CD4-positive, alpha-beta T cell treated with Interleukin-1 beta for 1 hour (primary cell): ENCODE data around the gene PCNT.
A peak's percentile ranks its signal among the peaks of the same experiment; 100 is the strongest.

Source experiments
- DNase-seq, 2 donors: peaks; one replicate each; pipeline ENCODE4 v3.0.0-alpha.2; 2020 to 2022

PCNT gene

DNA sequence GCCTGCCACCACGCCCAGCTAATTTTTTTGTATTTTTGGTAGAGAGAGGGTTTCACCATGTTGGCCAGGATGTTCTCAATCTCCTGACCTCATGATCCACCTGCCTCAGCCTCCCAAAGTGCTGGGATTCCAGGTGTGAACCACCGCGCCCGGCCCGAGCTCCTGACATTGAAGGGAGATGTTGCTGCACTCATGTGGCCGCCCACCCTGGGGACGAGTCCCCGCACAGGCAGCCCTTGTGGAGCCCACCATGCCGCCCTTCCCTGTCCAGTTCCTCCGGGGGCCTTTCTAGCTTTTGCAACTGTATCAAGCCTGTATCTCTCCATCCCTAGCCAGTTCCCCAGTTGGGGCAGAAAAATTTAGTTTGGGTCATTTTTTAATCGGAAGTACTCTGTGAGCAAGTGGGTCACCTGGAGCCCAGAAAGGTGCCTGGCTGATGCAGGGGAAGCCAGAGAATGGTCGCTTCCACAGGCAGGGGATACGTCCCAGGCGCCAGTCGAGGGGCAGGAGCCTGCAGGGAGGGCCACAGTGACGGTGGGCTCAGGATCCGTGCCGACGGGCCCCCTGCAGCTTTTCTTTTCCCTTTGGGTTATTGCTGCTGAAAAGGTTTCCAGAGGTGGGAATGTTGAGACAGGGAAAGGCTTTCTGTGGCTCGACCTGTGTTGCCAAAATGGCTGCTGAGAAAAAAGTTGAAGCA, 20.4 kb downstream of the PCNT start:
- DNase-seq: no peak

DNA sequence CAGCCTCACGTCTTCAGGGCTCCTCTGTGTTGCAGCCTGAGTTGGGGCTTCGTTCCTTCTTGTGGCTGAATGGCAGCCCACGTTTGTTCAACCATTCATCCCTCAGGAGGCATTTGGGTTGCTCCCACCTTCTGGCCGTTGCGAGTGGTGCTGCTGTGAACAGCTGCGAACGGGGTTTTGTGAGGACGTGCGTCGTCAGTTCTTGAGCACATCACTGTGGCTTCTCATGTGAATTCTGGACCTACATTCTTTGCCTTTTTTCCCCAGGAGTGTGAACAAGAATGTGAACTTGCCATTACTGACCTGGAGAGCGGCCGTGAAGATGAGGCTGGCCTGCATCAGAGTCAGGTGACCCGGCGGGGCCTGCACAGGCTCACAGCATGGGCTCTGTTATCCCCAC, 21.9 kb downstream of the PCNT start:
- no peak for DNase-seq

DNA sequence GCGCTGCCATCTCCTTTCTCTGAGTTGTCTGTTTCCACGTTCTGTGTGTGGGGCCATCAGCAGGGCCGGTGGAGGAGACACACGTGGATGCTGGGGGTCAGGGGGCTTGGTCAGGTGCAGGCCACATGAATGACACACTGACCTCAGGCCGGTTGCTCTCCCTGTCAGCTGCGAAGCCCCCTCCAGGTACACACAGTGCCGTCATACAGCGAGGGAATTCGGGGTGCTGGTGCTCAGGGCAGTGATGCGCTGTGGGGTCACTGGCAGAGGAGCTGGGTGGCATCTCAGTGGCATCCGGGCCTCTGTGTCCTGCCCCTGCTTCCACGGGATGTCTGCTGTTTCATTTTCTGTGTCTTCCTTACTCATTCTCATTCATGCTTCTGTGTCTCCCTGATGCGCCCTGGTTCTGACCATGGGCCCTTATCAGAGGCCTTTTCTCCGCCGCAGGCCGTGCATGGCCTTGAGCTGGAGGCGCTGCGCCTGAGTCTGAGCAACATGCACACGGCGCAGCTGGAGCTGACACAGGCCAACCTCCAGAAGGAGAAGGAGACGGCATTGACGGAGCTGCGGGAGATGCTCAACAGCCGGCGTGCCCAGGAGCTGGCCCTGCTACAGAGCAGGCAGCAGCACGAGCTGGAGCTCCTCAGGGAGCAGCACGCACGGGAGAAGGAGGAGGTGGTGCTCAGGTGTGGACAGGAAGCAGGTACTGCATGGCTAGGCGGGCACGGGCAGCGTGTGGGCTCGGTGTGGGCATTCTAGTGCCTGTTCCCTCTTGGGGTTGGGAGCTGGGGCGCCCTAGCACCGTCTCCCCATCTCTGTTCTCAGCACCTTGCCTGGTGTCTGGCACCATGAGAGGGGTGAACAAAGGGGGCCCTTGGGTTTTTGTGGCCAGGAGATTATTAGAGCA, 22.6 kb downstream of the PCNT start:
- no peak for DNase-seq

DNA sequence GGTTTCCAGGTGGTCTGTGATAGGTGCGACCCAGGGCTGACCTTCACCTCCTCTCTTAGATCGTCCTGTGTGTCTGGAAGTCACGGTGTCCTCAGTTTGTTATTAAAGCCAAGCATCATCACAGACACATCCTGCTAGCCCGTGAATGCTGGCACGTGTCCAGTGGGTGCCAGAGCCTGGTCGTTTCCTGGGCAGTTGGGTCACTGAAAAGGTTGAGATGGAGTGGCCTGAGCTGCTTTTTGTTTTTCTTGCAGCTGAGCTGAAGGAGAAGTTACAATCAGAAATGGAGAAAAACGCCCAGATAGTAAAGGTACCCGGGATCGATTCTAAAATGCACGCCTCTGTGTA, 23.2 kb downstream of the PCNT start:
- DNase-seq: no peak

DNA sequence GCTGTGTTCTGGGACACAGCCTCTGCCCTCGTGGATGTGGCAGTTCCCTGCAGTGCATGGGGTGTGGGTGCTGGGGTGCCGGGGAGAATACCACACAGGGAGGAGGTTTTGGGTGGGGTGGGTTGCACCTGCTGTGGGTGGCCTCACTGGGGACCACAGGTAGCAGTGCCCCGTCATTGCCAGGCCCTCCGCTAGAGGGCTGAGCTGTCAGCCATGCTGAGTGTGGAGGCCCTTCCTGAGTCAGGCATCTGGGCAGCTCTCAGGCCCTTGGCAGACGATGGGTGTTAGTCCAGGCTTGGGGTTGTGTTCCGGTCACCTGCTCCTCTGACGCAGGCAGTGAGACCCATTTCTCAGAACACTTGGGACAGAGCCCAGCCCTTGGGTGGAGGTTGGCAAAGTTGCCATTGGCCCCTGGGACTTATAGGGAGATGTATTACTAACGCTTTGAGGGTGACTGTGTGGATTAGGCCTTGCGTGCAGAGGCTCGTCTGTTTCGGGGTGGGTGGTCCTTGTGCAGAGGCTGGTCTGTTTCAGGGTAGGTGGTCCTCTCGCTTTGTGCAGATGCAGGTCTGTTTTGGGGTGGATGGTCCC, 23.9 kb downstream of the PCNT start:
- DNase-seq: no peak

DNA sequence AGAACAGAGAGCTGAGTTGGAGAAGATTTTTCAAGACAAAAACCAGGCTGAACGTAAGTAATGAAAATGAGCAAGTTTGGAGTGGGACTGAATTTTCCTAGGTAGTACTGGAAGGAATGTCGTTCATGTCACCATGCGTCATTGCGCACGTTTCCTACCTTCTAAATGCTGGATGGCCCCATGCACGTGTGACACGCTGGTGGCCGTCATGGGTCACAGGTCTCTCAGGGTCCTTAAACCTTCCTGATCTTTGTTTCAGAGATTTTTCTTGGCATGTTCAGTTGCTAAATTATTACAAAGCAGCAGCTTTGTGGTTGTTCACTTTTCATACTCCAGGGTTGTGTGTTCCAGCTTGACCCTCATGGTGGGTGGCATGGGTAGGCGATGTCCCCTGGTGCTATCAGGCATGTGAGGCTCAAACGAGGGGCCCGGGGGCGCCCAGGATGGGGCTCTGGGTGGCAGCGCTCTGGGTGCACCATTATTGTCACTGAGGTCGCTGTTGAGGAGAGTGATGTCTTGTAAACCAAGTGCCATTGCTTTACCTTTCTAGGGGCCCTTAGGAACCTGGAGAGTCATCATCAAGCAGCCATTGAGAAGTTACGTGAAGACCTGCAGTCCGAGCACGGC, 25.3 kb downstream of the PCNT start:
- DNase-seq: no peak

DNA sequence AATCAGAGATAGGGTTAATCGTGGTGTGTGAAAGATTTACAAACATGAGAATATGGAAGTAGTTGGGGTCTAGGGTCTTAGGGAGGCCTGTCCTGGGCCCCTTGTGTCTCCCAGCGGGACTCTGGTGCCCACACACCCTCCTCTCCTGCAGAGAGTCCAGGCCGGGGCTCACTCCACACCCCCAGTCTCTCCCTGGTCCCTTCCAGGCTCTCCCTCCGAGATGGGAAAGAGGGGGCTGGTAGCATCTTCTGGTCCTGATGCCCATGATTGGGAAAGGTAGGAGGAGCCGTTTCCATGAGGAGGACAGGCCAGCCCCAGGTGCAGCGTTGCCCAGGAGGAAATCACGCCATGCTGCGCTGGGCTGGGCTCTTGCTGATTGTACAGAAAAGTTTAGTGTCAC, 26.6 kb downstream of the PCNT start:
- DNase-seq: no peak

DNA sequence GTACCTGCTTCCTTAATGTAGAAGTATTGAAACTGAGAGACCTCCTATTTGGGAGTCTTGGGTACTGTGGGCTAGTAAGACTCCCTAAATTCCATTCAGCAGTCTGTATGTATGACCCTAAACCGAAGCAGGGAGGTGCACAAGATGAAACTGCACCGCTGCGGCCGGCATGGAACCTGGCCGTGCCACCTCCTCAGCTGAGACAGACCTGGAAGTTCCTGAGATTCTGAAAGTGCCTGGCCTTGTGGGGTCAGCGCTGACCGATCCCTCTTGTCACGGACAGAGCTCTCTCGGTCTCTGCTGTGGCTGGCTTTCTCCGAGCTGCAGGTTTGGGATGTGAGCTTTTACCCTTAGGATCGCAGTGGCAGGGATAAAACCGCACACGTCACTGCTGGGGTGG, 27.0 kb downstream of the PCNT start:
- no peak for DNase-seq

DNA sequence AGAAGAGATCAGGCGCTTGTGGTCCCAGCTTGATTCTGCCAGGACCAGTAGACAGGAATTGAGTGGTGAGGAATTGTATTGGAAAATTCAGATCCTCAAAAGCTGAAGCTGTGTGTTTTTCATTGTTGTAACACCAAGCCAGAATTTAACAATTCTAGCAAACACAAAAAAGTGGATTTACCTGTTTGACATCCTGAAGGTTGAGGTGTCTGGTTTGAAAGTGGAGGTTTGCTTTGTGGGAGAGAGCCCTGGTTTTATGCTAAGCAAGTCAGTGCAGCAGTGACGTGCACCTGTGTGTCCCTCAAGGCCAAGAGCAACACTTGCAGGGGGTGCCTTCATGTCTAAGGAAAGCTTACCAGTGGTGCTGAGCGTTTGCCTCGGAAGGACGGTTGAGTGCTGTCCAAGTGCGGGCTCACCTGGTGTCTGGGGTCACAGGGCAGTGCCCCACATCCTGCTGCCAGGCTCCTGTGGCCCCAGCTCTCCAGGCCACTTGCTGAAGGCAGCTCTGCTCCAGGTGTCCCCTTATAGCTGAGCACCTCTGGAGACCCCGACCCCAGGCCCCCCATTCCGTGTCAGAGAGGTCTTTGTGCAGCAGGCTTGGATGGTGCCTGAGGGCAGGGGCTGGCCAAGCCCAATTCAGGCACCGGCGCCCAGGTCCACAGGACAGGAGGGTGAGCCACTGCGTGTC, 27.7 kb downstream of the PCNT start:
- no peak for DNase-seq

DNA sequence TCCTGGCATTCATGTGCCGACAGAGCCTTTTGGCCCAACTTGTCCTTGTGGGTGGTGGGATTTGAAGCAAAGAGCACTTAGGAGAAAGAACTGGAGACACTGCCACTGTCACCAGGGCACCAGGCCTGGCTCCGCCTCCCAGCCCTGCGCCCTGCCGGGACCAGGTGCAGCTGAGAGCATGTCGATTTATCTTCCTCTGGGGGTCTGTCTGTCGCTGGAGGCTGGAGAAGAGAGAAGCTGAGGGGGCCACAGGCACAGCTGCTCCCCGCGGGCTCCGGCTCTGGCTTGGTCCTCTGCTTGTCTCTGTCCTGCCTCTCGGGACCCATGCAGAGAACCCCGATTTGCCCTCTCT, 28.2 kb downstream of the PCNT start:
- DNase-seq: no peak

DNA sequence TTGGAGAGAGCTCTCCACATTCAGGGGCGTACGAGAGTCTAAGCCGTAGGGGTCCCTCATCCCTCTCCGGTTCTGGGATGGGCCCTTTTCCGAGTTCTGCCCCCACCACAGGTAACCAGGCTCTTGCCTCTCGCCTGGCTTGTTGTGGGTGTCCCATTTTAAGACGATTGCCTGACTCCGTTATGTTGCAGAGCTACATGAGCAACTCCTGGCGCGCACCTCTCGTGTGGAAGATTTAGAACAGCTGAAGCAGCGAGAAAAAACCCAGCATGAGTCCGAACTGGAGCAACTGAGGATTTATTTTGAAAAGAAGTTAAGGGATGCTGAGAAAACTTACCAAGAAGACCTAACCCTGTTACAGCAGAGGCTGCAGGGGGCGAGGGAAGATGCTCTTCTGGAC, 29.0 kb downstream of the PCNT start:
- DNase-seq: no peak

DNA sequence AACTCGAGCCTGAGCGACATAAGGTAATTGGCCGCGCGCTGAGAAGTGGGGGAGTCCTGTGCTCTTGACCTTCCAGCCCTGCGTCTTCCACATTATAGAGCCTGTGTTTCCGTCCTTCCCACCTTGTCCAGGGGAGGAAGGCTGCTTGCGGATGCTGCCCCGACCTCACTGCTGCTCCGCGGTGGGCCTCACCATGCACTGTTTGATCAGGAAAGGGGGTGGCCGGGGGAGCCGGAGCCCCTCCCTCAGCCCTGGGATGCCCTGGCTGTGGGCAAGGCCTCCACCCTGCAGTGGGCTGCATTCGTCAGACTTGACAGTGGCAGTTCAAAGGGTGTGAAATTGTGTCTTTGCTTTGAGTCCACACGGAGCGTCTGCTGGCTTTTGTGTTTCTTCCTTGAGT, 30.1 kb downstream of the PCNT start:
- no peak for DNase-seq

DNA sequence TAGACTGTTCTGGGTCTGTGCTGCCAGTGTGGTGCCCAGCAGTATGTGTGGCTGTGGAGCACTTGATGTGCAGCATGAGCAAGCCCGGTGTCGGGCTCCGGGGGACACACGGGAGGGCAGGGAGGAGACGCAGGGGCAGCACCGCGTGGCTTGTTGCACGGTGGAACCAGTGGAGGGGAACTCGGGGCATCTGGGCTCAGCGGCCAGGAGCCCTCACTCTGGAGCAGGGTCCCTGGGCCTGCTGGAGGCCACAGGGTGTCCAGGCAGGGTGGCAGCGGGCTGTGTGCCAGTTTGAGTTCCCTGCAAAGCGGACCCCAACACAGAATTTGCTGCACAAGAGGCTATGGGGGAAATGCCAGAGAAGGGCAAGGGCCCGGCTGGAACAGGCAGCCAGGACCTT, 30.6 kb downstream of the PCNT start:
- DNase-seq: no peak

DNA sequence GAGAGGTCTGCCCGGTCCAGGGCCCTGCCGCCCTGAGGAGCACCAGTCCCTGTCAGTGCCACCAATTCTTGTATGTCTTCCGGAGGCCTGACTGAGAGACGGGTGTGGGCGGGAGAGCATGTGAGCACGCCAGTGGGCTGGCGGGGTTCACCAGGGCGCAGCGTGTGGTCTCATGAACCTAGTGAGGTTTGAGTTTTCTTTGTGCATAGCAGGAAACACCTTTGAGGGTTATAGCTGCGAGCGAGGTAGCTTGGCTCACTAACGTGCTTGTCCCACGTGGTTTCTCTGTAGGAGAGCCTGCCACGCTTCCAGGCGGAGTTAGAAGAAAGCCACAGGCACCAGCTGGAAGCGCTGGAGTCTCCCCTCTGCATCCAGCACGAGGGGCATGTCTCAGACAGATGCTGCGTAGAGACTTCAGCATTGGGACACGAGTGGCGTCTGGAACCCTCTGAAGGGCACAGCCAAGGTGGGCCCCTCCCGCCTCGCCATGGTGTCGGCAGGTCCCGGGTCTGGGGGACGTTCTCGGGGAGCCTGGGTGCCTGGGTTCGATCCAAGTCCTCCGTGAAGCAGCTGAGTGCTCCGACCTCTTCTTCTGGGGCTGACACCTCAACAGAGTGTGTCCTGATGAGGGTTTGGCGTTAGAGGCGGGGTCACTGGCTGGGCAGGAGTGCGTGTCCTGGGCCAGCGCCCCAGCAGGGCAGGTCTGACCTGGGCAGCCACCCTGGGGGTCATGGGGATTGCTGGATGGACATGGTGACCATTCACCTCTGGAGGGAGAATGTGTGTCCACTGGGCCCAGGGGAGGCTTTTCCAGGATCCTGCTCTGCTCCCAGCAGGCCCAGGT, 31.4 kb downstream of the PCNT start:
- peak in 1 of 2 donors; percentile 5 for DNase-seq

DNA sequence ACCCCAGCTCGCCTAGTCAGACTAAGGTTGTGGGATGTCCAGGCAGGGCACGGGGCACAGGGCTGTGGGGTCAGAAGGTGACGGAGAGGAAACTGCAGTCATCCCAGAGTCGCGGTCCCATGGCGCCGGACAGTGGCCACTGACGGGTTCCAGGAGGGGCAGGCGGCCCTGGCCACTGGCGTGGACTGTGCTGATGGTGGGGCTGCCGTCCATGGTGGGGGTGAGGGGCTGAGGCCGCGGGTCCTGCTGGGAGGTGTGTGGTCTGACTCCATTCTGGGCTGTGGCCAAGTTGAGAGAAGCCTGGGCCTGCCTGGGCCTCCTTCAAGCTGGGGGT, 32.0 kb downstream of the PCNT start:
- no peak for DNase-seq

DNA sequence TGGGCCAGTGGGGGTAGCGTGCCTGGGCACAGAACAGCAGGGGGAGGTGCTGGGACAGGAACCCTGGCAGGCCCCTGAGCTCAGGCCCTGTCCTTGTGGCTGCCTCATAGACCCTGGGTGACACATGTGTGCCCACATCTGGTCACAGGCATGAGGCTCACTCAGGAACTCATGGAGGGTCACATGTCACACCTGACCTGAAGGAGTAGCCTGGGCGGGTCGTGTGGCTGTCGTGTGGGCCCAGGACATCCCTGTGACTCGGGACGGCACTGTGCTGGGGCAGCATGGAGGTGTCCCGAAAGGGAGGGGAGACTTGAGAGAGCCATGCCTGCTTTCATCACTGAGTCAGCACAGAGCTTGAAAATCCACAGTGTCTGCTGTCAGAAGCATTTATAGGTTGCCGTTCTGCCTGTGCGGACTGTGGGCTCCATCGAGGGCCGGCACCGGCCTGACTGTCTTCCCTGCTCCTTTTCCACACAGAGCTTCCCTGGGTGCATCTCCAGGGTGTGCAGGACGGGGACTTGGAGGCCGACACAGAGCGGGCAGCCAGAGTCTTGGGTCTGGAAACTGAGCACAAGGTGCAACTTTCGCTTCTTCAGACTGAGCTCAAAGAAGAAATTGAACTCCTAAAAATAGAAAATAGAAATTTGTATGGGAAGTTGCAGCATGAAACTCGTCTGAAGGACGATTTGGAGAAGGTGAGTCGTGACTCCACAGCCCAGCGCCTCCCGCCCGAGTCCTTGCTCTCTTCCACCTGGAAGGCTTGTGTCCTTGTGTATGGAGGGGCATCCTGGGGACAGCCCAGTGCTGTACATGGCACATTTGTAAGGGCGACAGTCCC, 32.8 kb downstream of the PCNT start:
- no peak for DNase-seq

DNA sequence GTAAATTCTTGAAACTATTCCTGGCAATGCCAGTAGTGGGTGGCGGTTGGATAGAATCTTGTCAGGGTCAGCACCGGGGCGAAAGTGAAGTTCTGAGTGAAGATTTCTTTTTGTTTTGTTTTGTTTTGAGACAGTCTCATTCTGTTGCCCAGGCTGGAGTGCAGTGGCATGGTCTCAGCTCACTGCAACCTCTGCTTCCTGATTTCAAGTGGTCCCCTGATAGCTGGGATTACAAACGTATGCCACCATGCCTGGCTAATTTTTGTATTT, 33.3 kb downstream of the PCNT start:
- no peak for DNase-seq

DNA sequence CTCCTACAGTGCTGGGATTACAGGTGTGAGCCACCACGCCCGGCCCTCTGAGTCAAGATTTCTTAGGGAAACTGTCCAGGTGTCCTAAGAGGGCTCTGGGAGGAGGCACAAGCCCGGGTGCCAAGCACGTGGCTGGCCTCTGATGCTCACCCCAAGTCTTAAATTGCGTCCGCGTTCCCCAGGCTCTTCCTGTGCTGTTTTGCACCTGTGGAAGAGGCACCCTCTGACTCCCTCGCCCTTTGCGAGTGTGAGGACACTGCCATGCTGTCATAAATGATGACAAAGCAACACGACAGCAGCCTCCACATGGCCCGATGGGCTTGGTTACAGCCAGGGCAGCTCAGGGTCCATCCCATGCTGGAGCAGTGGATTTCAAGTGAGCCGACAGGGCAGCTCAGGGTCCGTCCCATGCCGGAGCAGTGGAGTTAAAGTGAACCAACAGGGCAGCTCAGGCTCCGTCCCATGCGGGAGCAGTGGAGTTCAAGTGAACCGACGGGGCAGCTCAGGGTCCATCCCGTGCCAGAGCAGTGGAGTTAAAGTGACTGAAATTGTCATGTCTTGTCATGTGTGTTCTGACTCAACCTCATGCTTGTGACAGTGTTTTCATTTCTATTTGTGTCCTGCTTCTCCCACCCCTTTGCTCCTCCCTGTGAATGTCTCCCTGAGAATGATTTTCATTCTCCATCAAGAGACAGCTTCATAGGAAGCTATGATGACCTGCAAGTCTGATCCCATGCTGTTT, 33.9 kb downstream of the PCNT start:
- DNase-seq: no peak

DNA sequence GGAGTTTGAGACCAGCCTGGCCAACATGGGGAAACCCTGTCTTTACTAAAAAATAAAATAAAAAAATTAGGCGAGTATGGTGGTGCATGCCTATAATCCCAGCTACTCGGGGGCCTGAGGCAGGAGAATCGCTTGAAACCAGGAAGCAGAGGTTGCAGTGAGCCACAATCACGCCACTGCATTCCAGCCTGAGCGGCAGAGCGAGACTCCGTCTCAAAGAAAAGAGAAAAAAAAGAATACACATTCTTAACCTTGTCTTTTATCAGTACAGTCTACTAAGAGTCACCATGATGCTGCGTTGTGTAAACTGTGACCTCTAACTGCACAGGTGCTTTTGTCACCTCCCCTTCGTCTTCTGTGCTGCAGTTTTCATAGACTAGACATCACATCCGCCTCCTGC, 37.2 kb downstream of the PCNT start:
- no peak for DNase-seq

DNA sequence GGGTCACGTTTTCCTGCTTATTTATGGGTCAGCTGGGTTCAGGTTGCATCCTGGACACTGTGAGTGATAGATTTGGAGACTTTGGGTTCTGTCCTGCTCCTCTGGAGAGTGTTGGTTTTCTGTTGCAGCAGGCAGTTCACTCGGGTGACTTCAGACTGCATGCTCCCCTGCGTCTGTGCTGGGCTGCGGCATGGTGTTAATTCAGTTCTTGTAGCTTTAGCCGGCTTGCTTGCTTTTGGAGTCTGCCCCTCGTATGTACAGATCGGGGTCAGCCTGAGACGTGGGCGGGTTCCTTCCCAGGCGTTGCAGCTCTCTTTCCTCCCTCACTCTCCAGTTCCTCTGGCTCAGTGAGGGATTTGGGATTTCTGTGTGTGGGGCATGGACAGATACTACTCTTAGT, 38.0 kb downstream of the PCNT start:
- DNase-seq: no peak

DNA sequence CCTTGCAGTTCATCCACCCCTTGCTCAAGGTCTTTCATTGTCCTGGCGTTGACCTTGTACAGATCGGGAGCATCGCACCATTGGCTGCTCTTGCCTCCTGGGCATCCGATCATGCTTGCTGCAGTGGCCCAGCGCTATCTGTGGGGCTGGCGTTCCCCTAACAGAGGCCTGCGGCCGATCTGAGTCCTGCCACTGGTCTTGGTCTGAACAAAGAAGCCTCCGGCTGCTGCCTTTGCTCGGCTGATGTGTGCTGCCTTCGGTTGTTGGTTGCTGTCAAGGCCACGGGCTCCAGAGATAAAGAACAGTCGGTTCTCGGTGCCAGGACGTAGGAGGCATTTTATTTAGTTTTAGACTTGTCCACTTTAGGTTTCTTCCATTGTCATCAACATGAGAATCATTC, 39.0 kb downstream of the PCNT start:
- no peak for DNase-seq
